GM12801 (cell line): Measurements from ENCODE around the gene RNF217.

ENCODE experiments used
- CTCF ChIP-seq: IDR thresholded peaks from one replicate; pipeline ENCODE4 v1.5.1; 2011; ENCODE audit warnings: control low read depth; ENCODE audit not compliant: insufficient read length; ENCODE audit errors: extremely low read depth

The RNF217 gene

GRCh38 chr6:124977067-124977908 is 15.1 kb downstream of the RNF217 start:
- TF ChIP-seq CTCF = no peak

- no peak for TF ChIP-seq CTCF
These were observed 16.4 kb downstream of the RNF217 start for GRCh38 chr6:124978451-124979293.

- no peak for TF ChIP-seq CTCF
These were observed 17.0 kb downstream of the RNF217 start for GRCh38 chr6:124979294-124979678.

- no peak for TF ChIP-seq CTCF
These were observed 20.4 kb downstream of the RNF217 start for GRCh38 chr6:124982669-124983068.

GRCh38 chr6:124983383-124984083 is 21.3 kb downstream of the RNF217 start:
- TF ChIP-seq CTCF = no peak

GRCh38 chr6:124984668-124985338 is 22.6 kb downstream of the RNF217 start:
- no peak for TF ChIP-seq CTCF
